ENCODE data around the gene CPNE1.
"Not testable (repeated sequence)": the region's sequence is repeated elsewhere in the genome, so short reads cannot be mapped to it uniquely, and the experiment has no call there.

CPNE1 gene

GRCh38 chr20:35698298-35699126 is 33.8 kb upstream of the CPNE1 start:
- TF ChIP-seq Cebpa-rat (IDR thresholded peaks at IDR 0.05), result no peak
- Histone ChIP-seq H3K27ac (peak overlapping the region; percentile 77 to 93 (median 88); a peak in 21 of 22 replicates), H4K20me1 (peaks cover 33 to 41% (median 36%) of the 10 kb centered on the region in 11 experiments; a peak in 21 of 22 replicates), H3K4me3 (peak overlapping the region; percentile 73 to 94 (median 82)), H3K4me2 (peak overlapping the region; percentile 79 to 98 (median 92)), H3K27me3 (no peaks in the 10 kb centered on the region), H3K9me3 (replicated peaks in 1 of 11) (no peaks in the 10 kb centered on the region), H3K4me1 (peaks cover 28 to 46% (median 33%) of the 10 kb centered on the region in 10 experiments), H3K36me3 (peaks cover 34 to 66% (median 56%) of the 10 kb centered on the region in 11 experiments), H3K9ac (peak overlapping the region; percentile 85 to 97 (median 92))

GRCh38 chr20:35697696-35698297 is 33.1 kb upstream of the CPNE1 start:
- peak overlapping the region; percentile 79 to 98 (median 92) for H3K4me2 ChIP-seq
- peaks cover 32 to 66% (median 56%) of the 10 kb centered on the region in 11 experiments for H3K36me3 ChIP-seq
- peaks cover 28 to 46% (median 33%) of the 10 kb centered on the region in 10 experiments for H3K4me1 ChIP-seq
- TF ChIP-seq Cebpa-rat (IDR thresholded peaks at IDR 0.05), result no peak
- peaks cover 26 to 33% (median 29%) of the 10 kb centered on the region in 11 experiments; a peak in 21 of 22 replicates for H4K20me1 ChIP-seq
- peak overlapping the region in 4 of 11 experiments; percentile 85 to 92 (median 90); a peak in 2 of 22 replicates for H3K27ac ChIP-seq
- H3K4me3 ChIP-seq, result peak overlapping the region; percentile 73 to 94 (median 82); a peak in 19 of 20 replicates
- peak overlapping the region; percentile 85 to 97 (median 92); a peak in 21 of 22 replicates for H3K9ac ChIP-seq
- no peaks in the 10 kb centered on the region for H3K9me3 ChIP-seq (replicated peaks in 1 of 11)
- no peaks in the 10 kb centered on the region for H3K27me3 ChIP-seq

- Histone ChIP-seq H3K4me1 (peaks cover 25 to 31% (median 28%) of the 10 kb centered on the region in 10 experiments), H4K20me1 (peaks cover 8 to 15% (median 11%) of the 10 kb centered on the region in 11 experiments; a peak in 19 of 22 replicates), H3K4me2 (no peak overlapping the region), H3K9me3 (replicated peaks in 1 of 11) (no peaks in the 10 kb centered on the region), H3K4me3 (no peak overlapping the region), H3K27me3 (no peaks in the 10 kb centered on the region), H3K9ac (no peak overlapping the region), H3K36me3 (peaks cover 24 to 66% (median 53%) of the 10 kb centered on the region in 11 experiments), H3K27ac (no peak overlapping the region)
- no peak for TF ChIP-seq Cebpa-rat (IDR thresholded peaks at IDR 0.05)
Measured at GRCh38 chr20:35695978-35696377, 31.3 kb upstream of the CPNE1 start.

GRCh38 chr20:35695245-35695749 is 30.6 kb upstream of the CPNE1 start:
- no peak overlapping the region for H3K4me3 ChIP-seq
- H3K9me3 ChIP-seq (replicated peaks in 1 of 11), result no peaks in the 10 kb centered on the region
- no peak for TF ChIP-seq Cebpa-rat (IDR thresholded peaks at IDR 0.05)
- no peak overlapping the region for H3K27ac ChIP-seq
- H3K9ac ChIP-seq, result no peak overlapping the region
- peaks cover 1 to 8% (median 4%) of the 10 kb centered on the region in 11 experiments; a peak in 16 of 22 replicates for H4K20me1 ChIP-seq
- H3K4me1 ChIP-seq, result peaks cover 19 to 24% (median 21%) of the 10 kb centered on the region in 10 experiments
- no peak overlapping the region for H3K4me2 ChIP-seq
- no peaks in the 10 kb centered on the region for H3K27me3 ChIP-seq
- H3K36me3 ChIP-seq, result peaks cover 30 to 68% (median 56%) of the 10 kb centered on the region in 11 experiments

GRCh38 chr20:35690265-35690664 is 25.6 kb upstream of the CPNE1 start:
- peaks cover 0 to 9% (median 0%) of the 10 kb centered on the region in 10 experiments; a peak in 5 of 20 replicates for H3K4me1 ChIP-seq
- H4K20me1 ChIP-seq, result no peaks in the 10 kb centered on the region
- H3K4me3 ChIP-seq, result no peak overlapping the region
- peaks cover 14 to 17% (median 16%) of the 10 kb centered on the region in 11 experiments; a peak in 20 of 22 replicates for H3K9me3 ChIP-seq (replicated peaks in 1 of 11)
- TF ChIP-seq Cebpa-rat (IDR thresholded peaks at IDR 0.05), result no peak
- no peaks in the 10 kb centered on the region for H3K27me3 ChIP-seq
- H3K36me3 ChIP-seq, result peaks cover 58 to 96% (median 81%) of the 10 kb centered on the region in 11 experiments
- H3K4me2 ChIP-seq, result no peak overlapping the region
- H3K27ac ChIP-seq, result no peak overlapping the region
- no peak overlapping the region for H3K9ac ChIP-seq

GRCh38 chr20:35686872-35687271 is 22.2 kb upstream of the CPNE1 start:
- H3K4me3 ChIP-seq, result peak overlapping the region in 2 of 10 experiments; percentile 2 to 44; a peak in 1 of 20 replicates
- H4K20me1 ChIP-seq, H3K27me3 ChIP-seq, H3K4me1 ChIP-seq, H3K9ac ChIP-seq: not testable (repeated sequence)
- H3K4me2 ChIP-seq, result peak overlapping the region in 4 of 11 experiments; percentile 19 to 48 (median 35); a peak in 7 of 22 replicates
- peaks cover 14 to 17% (median 16%) of the 10 kb centered on the region in 11 experiments; a peak in 20 of 22 replicates for H3K9me3 ChIP-seq (replicated peaks in 1 of 11)
- peak overlapping the region in 1 of 11 experiments; percentile 53; a peak in 2 of 22 replicates for H3K27ac ChIP-seq
- peaks cover 45 to 82% (median 63%) of the 10 kb centered on the region in 11 experiments for H3K36me3 ChIP-seq

GRCh38 chr20:35685368-35685767 is 20.7 kb upstream of the CPNE1 start:
- peaks cover 32 to 71% (median 52%) of the 10 kb centered on the region in 11 experiments for H3K36me3 ChIP-seq
- peaks cover 10 to 23% (median 15%) of the 10 kb centered on the region in 10 experiments for H3K4me1 ChIP-seq
- H3K9me3 ChIP-seq (replicated peaks in 1 of 11), result peaks cover 14 to 17% (median 16%) of the 10 kb centered on the region in 11 experiments; a peak in 20 of 22 replicates
- H3K4me3 ChIP-seq, H3K9ac ChIP-seq, H3K27me3 ChIP-seq, H4K20me1 ChIP-seq, H3K27ac ChIP-seq, H3K4me2 ChIP-seq: not testable (repeated sequence)

GRCh38 chr20:35681960-35682359 is 17.3 kb upstream of the CPNE1 start:
- H3K4me2 ChIP-seq, result no peak overlapping the region
- H3K27me3 ChIP-seq, result no peaks in the 10 kb centered on the region
- H3K4me3 ChIP-seq, result no peak overlapping the region
- no peak overlapping the region for H3K9ac ChIP-seq
- H3K36me3 ChIP-seq, result peaks cover 10 to 63% (median 37%) of the 10 kb centered on the region in 11 experiments
- H3K9me3 ChIP-seq (replicated peaks in 1 of 11), result peaks cover 1 to 2% (median 2%) of the 10 kb centered on the region in 11 experiments; a peak in 20 of 22 replicates
- peaks cover 16 to 25% (median 22%) of the 10 kb centered on the region in 10 experiments for H3K4me1 ChIP-seq
- H3K27ac ChIP-seq, result no peak overlapping the region
- no peak for TF ChIP-seq Cebpa-rat (IDR thresholded peaks at IDR 0.05)
- no peaks in the 10 kb centered on the region for H4K20me1 ChIP-seq
